K562 (cell line): Measurements from ENCODE around the gene COASY. TPM values are rescaled to one million over a fixed set of nuclear protein-coding genes. Genes with fewer than 3 reads are reported as not detected.

Experiments
- BHLHE40 ChIP-seq: IDR thresholded peaks from 2 replicates; pipeline ENCODE4 v1.6.1; 2011; ENCODE audit warnings: low read length, improper control_type of control experiment
- CXXC5 ChIP-seq: fragments of 250-450 bp; sonication (Bioruptor Pico); IDR thresholded peaks from 2 replicates; pipeline ENCODE4 v1.8.0; 2022; ENCODE audit warnings: inconsistent platforms, mild to moderate bottlenecking, moderate library complexity
- FIP1L1 ChIP-seq: fragments of 200-400 bp; formaldehyde crosslinking; IDR thresholded peaks from 2 replicates; pipeline ENCODE4 v1.6.1; 2018; ENCODE audit warnings: mild to moderate bottlenecking, low read depth, low read length; ENCODE audit not compliant: poor library complexity, severe bottlenecking
- POLR2B ChIP-seq: fragments of 450-650 bp; IDR thresholded peaks from 2 replicates; pipeline ENCODE4 v1.6.1; 2018; ENCODE audit warnings: low read depth; ENCODE audit not compliant: partially characterized antibody
- POU5F1 ChIP-seq: fragments of 150-350 bp; IDR thresholded peaks from 2 replicates; pipeline ENCODE4 v1.6.1; 2014; ENCODE audit warnings: borderline replicate concordance, low read length, low read depth, mild to moderate bottlenecking; ENCODE audit not compliant: partially characterized antibody
- PURB ChIP-seq: sonication (generic); formaldehyde crosslinking; IDR thresholded peaks from 2 replicates; pipeline ENCODE4 v1.9.0; 2021; ENCODE audit warnings: low read depth, mild to moderate bottlenecking, missing genetic modification reagents
- RBBP5 ChIP-seq: fragments of 200-600 bp; sonication (generic); IDR thresholded peaks from 2 replicates; pipeline ENCODE4 v1.6.1; 2012; ENCODE audit warnings: borderline replicate concordance, mild to moderate bottlenecking, low read length, control low read depth, inconsistent platforms; ENCODE audit not compliant: insufficient read depth, poor library complexity, severe bottlenecking
- RBM17 ChIP-seq: fragments of 200-400 bp; formaldehyde crosslinking; IDR thresholded peaks from 2 replicates; pipeline ENCODE4 v1.6.1; 2017; ENCODE audit warnings: low read depth, mild to moderate bottlenecking, low read length, borderline replicate concordance
- ZFP1 ChIP-seq: fragments of 450-650 bp; formaldehyde crosslinking; IDR thresholded peaks from 2 replicates; pipeline ENCODE4 v1.4.0; 2020; ENCODE audit warnings: mild to moderate bottlenecking, mixed read lengths
- ZNF124 ChIP-seq: sonication (generic); formaldehyde crosslinking; IDR thresholded peaks from 2 replicates; pipeline ENCODE4 v1.8.1; 2022; ENCODE audit warnings: missing genetic modification reagents
- ZNF146 ChIP-seq: IDR thresholded peaks from one replicate; pipeline ENCODE4 v1.6.1; 2018; ENCODE audit warnings: missing compliant biosample characterization; ENCODE audit not compliant: unreplicated experiment
- ZNF184 ChIP-seq: sonication (generic); formaldehyde crosslinking; IDR thresholded peaks from 2 replicates; pipeline ENCODE4 v1.5.0; 2020; ENCODE audit warnings: missing genetic modification reagents
- ZNF311 ChIP-seq: fragments of 250-450 bp; sonication (Bioruptor Pico); IDR thresholded peaks from 2 replicates; pipeline ENCODE4 v1.4.0; 2020; ENCODE audit warnings: mild to moderate bottlenecking, moderate library complexity
- polyA plus RNA-seq, 8 experiments: library from polyadenylated mRNA; depleted of rRNA in 4 of 8; stranded (reverse) in 5 of 8; unstranded in 3 of 8; fragments of >200 nt; fragmentation: Nextera tagmentation in 2 of 8; fragmentation: Illumina TruSeq in 1 of 8; extraction: Ambion mirVana in 2 of 8; extraction: Trizol in 1 of 8; gene quantifications; 2 replicates each; pipeline versions ENCODE4 v1.2.1 to v1.2.3, GENCODE V29; 2011 to 2014; ENCODE audit warnings: inconsistent platforms in 1 of 8, missing spikeins in 1 of 8
- total RNA-seq, 7 experiments: library from RNA; depleted of rRNA in 6 of 7; stranded (reverse); fragments of >200 nt in 6 of 7; fragmentation: Illumina TruSeq in 2 of 7; extraction: Trizol in 2 of 7; gene quantifications; 2 replicates each; pipeline versions ENCODE4 v1.2.1 to v1.2.3, GENCODE V29; 2011 to 2021; ENCODE audit warnings: low replicate concordance in 1 of 7
- TF ChIP-seq, protein P1 (sequence below): fragments of 250-450 bp; sonication (Bioruptor Pico); IDR thresholded peaks from 2 replicates; pipeline ENCODE4 v1.4.0; 2020
- TF ChIP-seq, protein P2 (sequence below): fragments of 200-800 bp; sonication (Bioruptor generic); IDR thresholded peaks from 2 replicates; pipeline ENCODE4 v1.6.1; 2017; ENCODE audit warnings: missing genetic modification characterization, missing compliant biosample characterization
- TF ChIP-seq, protein P3 (sequence below): IDR thresholded peaks from 2 replicates; pipeline ENCODE4 v1.6.1; 2012; ENCODE audit warnings: low read depth, low read length, improper control_type of control experiment, borderline replicate concordance
- TF ChIP-seq, protein P4 (sequence below): sonication (generic); formaldehyde crosslinking; IDR thresholded peaks from 2 replicates; pipeline ENCODE4 v1.8.0; 2022; ENCODE audit warnings: mild to moderate bottlenecking, missing genetic modification reagents
- TF ChIP-seq, protein P5 (sequence below): fragments of 250-450 bp; sonication (Bioruptor Pico); IDR thresholded peaks from 2 replicates; pipeline ENCODE4 v1.5.0; 2021
- TF ChIP-seq, protein P6 (sequence below): fragments of 250-450 bp; sonication (Bioruptor Pico); IDR thresholded peaks from 2 replicates; pipeline ENCODE4 v1.8.0; 2022; ENCODE audit warnings: moderate library complexity, mild to moderate bottlenecking, inconsistent platforms

COASY gene
- total and polyA plus RNA-seq, 9 of the 15 experiments (the other 6 are each of a cell fraction or from before 2014, with no cell fraction given): 25.4 to 175 (median 62.3) TPM

DNA sequence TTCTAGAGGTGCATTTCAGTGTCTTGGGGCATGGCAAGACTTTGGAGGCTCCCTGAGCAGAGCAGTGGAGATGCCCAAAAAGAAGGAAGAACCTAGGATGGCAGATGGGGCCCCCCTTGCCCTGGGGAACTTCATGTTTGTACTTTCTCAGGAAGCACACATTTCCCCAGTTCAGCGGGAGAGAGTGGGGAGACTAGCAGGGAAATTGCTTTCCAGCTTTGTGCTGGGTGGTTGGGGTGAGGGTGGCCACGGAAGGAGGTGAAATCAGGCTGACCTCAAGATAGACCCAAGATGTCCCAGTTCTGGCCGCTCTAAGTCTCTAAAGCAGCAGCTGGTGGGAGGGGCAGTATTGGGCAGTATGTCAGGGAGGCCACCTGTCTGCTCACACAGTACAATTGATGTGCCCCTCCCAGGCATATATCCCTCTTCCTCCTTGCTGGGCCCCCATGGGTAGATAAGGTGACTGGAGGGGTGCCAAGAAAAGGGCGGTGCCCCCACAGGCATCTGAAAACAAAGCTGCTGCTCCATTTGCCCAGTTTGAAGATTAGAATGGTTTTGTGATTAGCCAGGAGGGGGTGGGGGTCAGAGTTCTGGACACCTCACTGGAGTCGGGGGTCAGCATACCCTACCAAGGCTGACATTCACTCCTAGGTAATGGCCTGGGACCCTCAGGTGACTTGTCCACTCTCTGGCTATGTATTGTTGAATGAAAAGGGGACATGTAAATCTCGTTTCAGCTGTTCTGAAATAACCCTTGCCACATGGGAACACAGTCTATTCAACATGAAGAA lies 43.0 kb upstream of the COASY start (continued):
- TF ChIP-seq ZFP1 (CRISPR knock-in tag) (no peak), FIP1L1 (no peak), ZNF311 (CRISPR knock-in tag) (no peak), ZNF124 (CRISPR knock-in tag) (no peak), POLR2B (no peak), ZNF184 (CRISPR knock-in tag) (no peak), ZNF146 (CRISPR knock-in tag) (no peak), RBM17 (no peak), POU5F1 (no peak), CXXC5 (CRISPR knock-in tag) (no peak), BHLHE40 (peak; percentile 42; the same call in 1 of the 2 replicates), PURB (CRISPR knock-in tag) (no peak), RBBP5 (peak; percentile 48)
- TF ChIP-seq, protein P1, sequence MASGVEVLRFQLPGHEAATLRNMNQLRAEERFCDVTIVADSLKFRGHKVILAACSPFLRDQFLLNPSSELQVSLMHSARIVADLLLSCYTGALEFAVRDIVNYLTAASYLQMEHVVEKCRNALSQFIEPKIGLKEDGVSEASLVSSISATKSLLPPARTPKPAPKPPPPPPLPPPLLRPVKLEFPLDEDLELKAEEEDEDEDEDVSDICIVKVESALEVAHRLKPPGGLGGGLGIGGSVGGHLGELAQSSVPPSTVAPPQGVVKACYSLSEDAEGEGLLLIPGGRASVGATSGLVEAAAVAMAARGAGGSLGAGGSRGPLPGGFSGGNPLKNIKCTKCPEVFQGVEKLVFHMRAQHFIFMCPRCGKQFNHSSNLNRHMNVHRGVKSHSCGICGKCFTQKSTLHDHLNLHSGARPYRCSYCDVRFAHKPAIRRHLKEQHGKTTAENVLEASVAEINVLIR (CRISPR knock-in tag): no peak
- TF ChIP-seq, protein P2, sequence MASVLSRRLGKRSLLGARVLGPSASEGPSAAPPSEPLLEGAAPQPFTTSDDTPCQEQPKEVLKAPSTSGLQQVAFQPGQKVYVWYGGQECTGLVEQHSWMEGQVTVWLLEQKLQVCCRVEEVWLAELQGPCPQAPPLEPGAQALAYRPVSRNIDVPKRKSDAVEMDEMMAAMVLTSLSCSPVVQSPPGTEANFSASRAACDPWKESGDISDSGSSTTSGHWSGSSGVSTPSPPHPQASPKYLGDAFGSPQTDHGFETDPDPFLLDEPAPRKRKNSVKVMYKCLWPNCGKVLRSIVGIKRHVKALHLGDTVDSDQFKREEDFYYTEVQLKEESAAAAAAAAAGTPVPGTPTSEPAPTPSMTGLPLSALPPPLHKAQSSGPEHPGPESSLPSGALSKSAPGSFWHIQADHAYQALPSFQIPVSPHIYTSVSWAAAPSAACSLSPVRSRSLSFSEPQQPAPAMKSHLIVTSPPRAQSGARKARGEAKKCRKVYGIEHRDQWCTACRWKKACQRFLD: peak; percentile 7; the same call in 1 of the 2 replicates
- TF ChIP-seq, protein P3, sequence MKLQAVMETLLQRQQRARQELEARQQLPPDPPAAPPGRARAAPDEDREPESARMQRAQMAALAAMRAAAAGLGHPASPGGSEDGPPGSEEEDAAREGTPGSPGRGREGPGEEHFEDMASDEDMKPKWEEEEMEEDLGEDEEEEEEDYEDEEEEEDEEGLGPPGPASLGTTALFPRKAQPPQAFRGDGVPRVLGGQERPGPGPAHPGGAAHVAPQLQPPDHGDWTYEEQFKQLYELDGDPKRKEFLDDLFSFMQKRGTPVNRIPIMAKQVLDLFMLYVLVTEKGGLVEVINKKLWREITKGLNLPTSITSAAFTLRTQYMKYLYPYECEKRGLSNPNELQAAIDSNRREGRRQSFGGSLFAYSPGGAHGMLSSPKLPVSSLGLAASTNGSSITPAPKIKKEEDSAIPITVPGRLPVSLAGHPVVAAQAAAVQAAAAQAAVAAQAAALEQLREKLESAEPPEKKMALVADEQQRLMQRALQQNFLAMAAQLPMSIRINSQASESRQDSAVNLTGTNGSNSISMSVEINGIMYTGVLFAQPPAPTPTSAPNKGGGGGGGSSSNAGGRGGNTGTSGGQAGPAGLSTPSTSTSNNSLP: no peak
- TF ChIP-seq, protein P4, sequence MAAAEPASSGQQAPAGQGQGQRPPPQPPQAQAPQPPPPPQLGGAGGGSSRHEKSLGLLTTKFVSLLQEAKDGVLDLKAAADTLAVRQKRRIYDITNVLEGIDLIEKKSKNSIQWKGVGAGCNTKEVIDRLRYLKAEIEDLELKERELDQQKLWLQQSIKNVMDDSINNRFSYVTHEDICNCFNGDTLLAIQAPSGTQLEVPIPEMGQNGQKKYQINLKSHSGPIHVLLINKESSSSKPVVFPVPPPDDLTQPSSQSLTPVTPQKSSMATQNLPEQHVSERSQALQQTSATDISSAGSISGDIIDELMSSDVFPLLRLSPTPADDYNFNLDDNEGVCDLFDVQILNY (CRISPR knock-in tag): no peak
- TF ChIP-seq, protein P5, sequence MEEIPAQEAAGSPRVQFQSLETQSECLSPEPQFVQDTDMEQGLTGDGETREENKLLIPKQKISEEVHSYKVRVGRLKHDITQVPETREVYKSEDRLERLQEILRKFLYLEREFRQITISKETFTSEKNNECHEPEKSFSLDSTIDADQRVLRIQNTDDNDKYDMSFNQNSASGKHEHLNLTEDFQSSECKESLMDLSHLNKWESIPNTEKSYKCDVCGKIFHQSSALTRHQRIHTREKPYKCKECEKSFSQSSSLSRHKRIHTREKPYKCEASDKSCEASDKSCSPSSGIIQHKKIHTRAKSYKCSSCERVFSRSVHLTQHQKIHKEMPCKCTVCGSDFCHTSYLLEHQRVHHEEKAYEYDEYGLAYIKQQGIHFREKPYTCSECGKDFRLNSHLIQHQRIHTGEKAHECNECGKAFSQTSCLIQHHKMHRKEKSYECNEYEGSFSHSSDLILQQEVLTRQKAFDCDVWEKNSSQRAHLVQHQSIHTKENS (CRISPR knock-in tag): no peak
- TF ChIP-seq, protein P6, sequence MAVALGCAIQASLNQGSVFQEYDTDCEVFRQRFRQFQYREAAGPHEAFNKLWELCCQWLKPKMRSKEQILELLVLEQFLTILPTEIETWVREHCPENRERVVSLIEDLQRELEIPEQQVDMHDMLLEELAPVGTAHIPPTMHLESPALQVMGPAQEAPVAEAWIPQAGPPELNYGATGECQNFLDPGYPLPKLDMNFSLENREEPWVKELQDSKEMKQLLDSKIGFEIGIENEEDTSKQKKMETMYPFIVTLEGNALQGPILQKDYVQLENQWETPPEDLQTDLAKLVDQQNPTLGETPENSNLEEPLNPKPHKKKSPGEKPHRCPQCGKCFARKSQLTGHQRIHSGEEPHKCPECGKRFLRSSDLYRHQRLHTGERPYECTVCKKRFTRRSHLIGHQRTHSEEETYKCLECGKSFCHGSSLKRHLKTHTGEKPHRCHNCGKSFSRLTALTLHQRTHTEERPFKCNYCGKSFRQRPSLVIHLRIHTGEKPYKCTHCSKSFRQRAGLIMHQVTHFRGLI: no peak
